Adrenal gland (tissue), 5 donors: ENCODE data around the gene PEAK1.

Experiments
- POLR2A ChIP-seq, 2 donors: fragments of 450-650 bp; IDR thresholded peaks; one replicate each; pipeline ENCODE4 v1.6.1; 2017; ENCODE audit warnings: antibody characterized with exemption in 2 of 2, mild to moderate bottlenecking in 2 of 2, moderate library complexity in 1 of 2
- TF ChIP-seq, protein P1 (sequence below), 6 experiments: fragments of 450-650 bp in 4 of 6; fragments of 200-600 bp in 2 of 6; sonication (generic) in 1 of 6; IDR thresholded peaks; 1 replicate in 5 of 6; 2 replicates in 1 of 6; pipeline versions ENCODE4 v1.5.1 to v1.8.0; 2016 to 2021; ENCODE audit warnings: antibody characterized with exemption in 6 of 6, mild to moderate bottlenecking in 2 of 6, moderate library complexity in 1 of 6
- donor health status: DM: no; HTN: no; CAD: no.

- no peak for TF ChIP-seq POLR2A (IDR thresholded peaks at IDR 0.05)
- TF ChIP-seq, protein P1, sequence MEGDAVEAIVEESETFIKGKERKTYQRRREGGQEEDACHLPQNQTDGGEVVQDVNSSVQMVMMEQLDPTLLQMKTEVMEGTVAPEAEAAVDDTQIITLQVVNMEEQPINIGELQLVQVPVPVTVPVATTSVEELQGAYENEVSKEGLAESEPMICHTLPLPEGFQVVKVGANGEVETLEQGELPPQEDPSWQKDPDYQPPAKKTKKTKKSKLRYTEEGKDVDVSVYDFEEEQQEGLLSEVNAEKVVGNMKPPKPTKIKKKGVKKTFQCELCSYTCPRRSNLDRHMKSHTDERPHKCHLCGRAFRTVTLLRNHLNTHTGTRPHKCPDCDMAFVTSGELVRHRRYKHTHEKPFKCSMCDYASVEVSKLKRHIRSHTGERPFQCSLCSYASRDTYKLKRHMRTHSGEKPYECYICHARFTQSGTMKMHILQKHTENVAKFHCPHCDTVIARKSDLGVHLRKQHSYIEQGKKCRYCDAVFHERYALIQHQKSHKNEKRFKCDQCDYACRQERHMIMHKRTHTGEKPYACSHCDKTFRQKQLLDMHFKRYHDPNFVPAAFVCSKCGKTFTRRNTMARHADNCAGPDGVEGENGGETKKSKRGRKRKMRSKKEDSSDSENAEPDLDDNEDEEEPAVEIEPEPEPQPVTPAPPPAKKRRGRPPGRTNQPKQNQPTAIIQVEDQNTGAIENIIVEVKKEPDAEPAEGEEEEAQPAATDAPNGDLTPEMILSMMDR (IDR thresholded peaks at IDR 0.05) = no peak
Observed at GRCh38 chr15:77115179-77115578, 304.7 kb downstream of the PEAK1 start.
